BJ (cell line): Measurements from ENCODE around the gene ZC2HC1B. TPM values are rescaled to one million over a fixed set of nuclear protein-coding genes. Genes with fewer than 3 reads are reported as not detected.

Source experiments
- CTCF ChIA-PET: fragments of 350-600 bp; formaldehyde crosslinking; extraction: SDS; loops from one replicate; lab custom pipeline; 2021; ENCODE audit warnings: antibody characterized with exemption, inconsistent platforms; lab: Yijun Ruan, JAX
- POLR2A ChIA-PET: fragments of 300-600 bp; sonication (Branson Sonifier 250); formaldehyde crosslinking; extraction: SDS; loops from one replicate; lab custom pipeline; 2021; ENCODE audit warnings: antibody characterized with exemption; lab: Charles Lee
- DNase-seq: peaks from one replicate; pipeline ENCODE4 v3.0.0-alpha.2; 2011; ENCODE audit warnings: low read depth
- H3K27me3 ChIP-seq: 2 replicates; pipeline ENCODE4 v1.6.0; 2011; ENCODE audit warnings: low read length; ENCODE audit not compliant: control insufficient read depth, insufficient read depth
- H3K36me3 ChIP-seq: 2 replicates; pipeline ENCODE4 v1.5.1; 2011; ENCODE audit warnings: low read length; ENCODE audit not compliant: control insufficient read depth, insufficient read depth
- H3K4me3 ChIP-seq: 2 replicates; pipeline ENCODE4 v1.5.1; 2011; ENCODE audit warnings: low read depth, mild to moderate bottlenecking, control low read depth, low read length
- CTCF ChIP-seq: IDR thresholded peaks from 2 replicates; pipeline ENCODE4 v1.5.1; 2011; ENCODE audit warnings: low read depth, mild to moderate bottlenecking, control low read depth, inconsistent platforms, low read length, moderate library complexity; ENCODE audit not compliant: insufficient read depth
- polyA minus RNA-seq: library from RNA; depleted of rRNA, polyadenylated mRNA; stranded (reverse); fragments of >200 nt; gene quantifications from 2 replicates; pipeline ENCODE4 v1.2.3, GENCODE V29; 2011; rRNA and poly(A)+ RNA removed
- polyA plus RNA-seq: library from polyadenylated mRNA; depleted of rRNA; stranded (reverse); fragments of >200 nt; gene quantifications from 2 replicates; pipeline ENCODE4 v1.2.3, GENCODE V29; 2011; rRNA removed

ZC2HC1B gene, protein sequence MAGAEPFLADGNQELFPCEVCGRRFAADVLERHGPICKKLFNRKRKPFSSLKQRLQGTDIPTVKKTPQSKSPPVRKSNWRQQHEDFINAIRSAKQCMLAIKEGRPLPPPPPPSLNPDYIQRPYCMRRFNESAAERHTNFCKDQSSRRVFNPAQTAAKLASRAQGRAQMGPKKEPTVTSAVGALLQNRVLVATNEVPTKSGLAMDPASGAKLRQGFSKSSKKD
- not detected in 2 replicates for polyA plus RNA-seq
- not detected in 2 replicates for polyA minus RNA-seq

DNA sequence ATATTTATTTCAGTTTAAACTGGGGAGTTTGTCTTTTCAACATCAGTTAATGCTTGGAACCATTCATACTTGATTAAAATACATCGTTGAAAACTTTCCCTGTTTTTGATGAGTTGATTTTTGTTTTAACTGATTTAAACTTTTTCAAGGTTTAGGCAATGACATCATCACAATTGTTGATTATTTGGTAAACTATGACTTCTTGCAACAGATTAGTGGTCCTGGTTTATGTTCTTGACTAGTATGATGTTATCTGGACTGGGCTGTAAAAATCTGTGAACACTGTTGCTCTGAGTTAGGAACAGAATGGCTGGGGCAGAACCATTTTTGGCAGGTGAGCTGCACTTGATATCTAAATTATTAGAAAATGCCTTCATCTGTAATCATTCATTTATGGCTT lies at the start of gene ZC2HC1B:
Gene ZC2HC1B (plus strand): TSS at position 241 of the 400 bp plus-strand sequence. CDS start 66 bp downstream, at position 307.
- Histone ChIP-seq H3K27me3 (no peaks in the 10 kb centered on the region), H3K36me3 (peaks cover 4% of the 10 kb centered on the region; the same call in 1 of the 2 replicates), H3K4me3 (no peak within 1 kb of the TSS)
- DNase-seq: no peak
- POLR2A ChIA-PET: no interaction called here
- no peak for TF ChIP-seq CTCF
- CTCF ChIA-PET: no interaction called here

GRCh38 chr6:143817621-143818020 lies 46.7 kb upstream of the ZC2HC1B start:
- Histone ChIP-seq H3K4me3 (no peak overlapping the region), H3K27me3 (no peaks in the 10 kb centered on the region), H3K36me3 (no peaks in the 10 kb centered on the region)
- ChIA-PET CTCF (interaction anchor here (1.1 kb wide), 1 partner anchor 196 kb away, joined by 3 read pairs; no protein-coding TSS in a partner anchor), POLR2A (no interaction called here)
- DNase-seq: no peak
- no peak for TF ChIP-seq CTCF

GRCh38 chr6:143821359-143821758 lies 42.9 kb upstream of the ZC2HC1B start:
- no peak for TF ChIP-seq CTCF
- no peak for DNase-seq
- CTCF ChIA-PET: interaction anchor here (1.2 kb wide), 1 partner anchor 246 kb away, joined by 3 read pairs; no protein-coding TSS in a partner anchor

GRCh38 chr6:143822584-143823024 lies 41.7 kb upstream of the ZC2HC1B start:
- POLR2A ChIA-PET: no interaction called here
- H3K36me3 ChIP-seq: no peaks in the 10 kb centered on the region
- no peak for DNase-seq
- no peak overlapping the region for H3K4me3 ChIP-seq
- TF ChIP-seq CTCF: no peak
- H3K27me3 ChIP-seq: no peaks in the 10 kb centered on the region
- CTCF ChIA-PET: interaction anchor here (1.2 kb wide), 1 partner anchor 247 kb away, joined by 3 read pairs; no protein-coding TSS in a partner anchor

More at GRCh38 chr6:143821359-143821758, 42.9 kb upstream of the ZC2HC1B start:
- Histone ChIP-seq H3K4me3 (no peak overlapping the region), H3K36me3 (no peaks in the 10 kb centered on the region), H3K27me3 (no peaks in the 10 kb centered on the region)
- POLR2A ChIA-PET: no interaction called here

DNA sequence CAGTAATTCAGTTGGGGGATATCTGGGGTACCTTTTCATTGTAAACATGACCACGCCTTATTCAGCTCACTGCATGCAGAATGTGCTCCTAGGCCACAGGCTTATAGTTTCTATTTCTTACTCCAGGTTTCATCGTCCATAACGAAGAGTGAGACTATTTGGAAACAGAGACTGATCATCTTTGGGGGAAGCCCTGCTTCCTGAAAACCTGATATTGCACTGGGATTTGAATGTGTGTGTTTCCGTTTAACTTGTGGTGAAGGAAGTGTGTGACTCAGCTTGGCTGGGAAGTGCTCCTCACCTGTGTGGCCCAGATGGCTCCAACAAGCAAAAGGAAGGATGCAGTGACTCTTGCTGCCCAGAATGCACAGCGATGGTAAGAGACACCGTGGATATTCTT lies 40.7 kb upstream of the ZC2HC1B start:
- Histone ChIP-seq H3K27me3 (no peaks in the 10 kb centered on the region), H3K4me3 (no peak overlapping the region), H3K36me3 (no peaks in the 10 kb centered on the region)
- POLR2A ChIA-PET: no interaction called here
- TF ChIP-seq CTCF: no peak
- CTCF ChIA-PET: no interaction called here
- DNase-seq: no peak
